ENCODE measurements around the gene TXNL4A.

DNA sequence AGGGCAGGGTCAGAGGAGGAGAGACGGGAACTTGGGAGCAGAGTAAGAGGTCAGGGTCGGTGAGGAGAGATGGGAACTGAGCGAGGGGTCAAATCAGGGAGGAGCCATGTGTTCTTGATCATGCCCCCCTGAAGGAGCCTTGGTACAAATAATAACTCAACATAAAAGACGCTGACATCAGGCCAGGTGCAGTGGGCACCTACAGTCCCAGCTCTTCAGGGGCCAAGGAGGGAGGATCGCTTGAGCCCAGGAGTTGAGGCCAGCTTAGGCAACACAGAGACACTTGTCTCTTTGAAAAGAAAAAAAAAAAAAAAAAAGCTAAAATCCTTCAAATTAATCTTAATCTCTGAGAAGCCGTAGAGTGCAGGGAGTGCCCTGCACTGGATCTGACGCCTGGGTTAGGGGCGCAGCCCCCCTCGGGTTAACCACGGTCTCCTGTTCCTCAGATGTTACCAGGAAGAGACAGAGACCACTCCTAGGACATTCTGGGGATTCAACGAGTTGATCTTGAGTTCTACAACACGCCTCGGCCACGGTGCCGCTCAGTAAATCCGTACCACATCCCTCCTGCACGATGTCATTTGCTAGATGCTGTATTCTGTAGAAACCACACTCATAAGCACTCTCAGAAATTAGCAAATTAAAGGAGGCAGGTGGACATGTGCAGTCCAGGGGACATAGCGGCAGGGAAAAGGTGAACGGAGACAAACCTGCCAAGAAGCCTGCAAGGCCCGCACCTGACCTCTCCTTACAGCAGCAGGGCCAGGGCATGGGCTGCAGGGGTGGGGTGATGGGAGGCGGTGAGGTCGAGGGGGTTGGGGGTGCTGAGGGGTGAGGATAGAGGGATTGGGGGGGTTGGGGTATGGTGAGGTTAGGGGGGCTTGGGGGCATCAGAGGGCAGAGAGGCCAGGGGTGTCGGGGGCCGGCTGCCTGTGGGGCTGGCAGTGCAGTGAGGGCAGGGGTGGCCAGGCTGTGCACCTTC, 66.1 kb downstream of the TXNL4A start:
- TF ChIP-seq, protein P1, sequence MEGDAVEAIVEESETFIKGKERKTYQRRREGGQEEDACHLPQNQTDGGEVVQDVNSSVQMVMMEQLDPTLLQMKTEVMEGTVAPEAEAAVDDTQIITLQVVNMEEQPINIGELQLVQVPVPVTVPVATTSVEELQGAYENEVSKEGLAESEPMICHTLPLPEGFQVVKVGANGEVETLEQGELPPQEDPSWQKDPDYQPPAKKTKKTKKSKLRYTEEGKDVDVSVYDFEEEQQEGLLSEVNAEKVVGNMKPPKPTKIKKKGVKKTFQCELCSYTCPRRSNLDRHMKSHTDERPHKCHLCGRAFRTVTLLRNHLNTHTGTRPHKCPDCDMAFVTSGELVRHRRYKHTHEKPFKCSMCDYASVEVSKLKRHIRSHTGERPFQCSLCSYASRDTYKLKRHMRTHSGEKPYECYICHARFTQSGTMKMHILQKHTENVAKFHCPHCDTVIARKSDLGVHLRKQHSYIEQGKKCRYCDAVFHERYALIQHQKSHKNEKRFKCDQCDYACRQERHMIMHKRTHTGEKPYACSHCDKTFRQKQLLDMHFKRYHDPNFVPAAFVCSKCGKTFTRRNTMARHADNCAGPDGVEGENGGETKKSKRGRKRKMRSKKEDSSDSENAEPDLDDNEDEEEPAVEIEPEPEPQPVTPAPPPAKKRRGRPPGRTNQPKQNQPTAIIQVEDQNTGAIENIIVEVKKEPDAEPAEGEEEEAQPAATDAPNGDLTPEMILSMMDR (IDR thresholded peaks at IDR 0.05; ENCODE audit: insufficient read depth, low read length, poor library complexity, severe bottlenecking): no peak
- no peak for TF ChIP-seq EZH2phosphoT487 (conservative IDR thresholded peaks at IDR 0.05; ENCODE audit: low read length)

All from SU-DHL-6 (cell line).